Measurements from ENCODE around the gene RASGEF1B. TPM values are rescaled to one million over a fixed set of nuclear protein-coding genes. Genes with fewer than 3 reads are reported as not detected.

Gene RASGEF1B
- total RNA-seq, 4 donors from 2014 or later, result 9.1 to 18.9 (median 13.9) TPM

- no peaks in the 10 kb centered on the region for H3K36me3 ChIP-seq
- intact Hi-C loops (cut with DNase I), result no loop called here
- H3K27me3 ChIP-seq, result no peaks in the 10 kb centered on the region
- DNase-seq, result peak; percentile 5
- peak overlapping the region; percentile 75 to 89 (median 85) for H3K4me3 ChIP-seq
- WGBS, 2 donors, result 1% methylated on average over 31 of the region's 31 CpGs
- H3K27ac ChIP-seq, result peak overlapping the region; percentile 91 to 97 (median 96)
- no peaks in the 10 kb centered on the region for H3K9me3 ChIP-seq
- peak in 1 of 4 donors; percentile 49 for TF ChIP-seq POLR2A (IDR thresholded peaks at IDR 0.05)
- no peak for TF ChIP-seq CTCF (IDR thresholded peaks at IDR 0.05)
- H3K4me1 ChIP-seq, result peaks cover 15 to 82% (median 25%) of the 10 kb centered on the region in 3 donors
These were observed 1.0 kb downstream of the RASGEF1B start for GRCh38 chr4:81470456-81471297.

DNA sequence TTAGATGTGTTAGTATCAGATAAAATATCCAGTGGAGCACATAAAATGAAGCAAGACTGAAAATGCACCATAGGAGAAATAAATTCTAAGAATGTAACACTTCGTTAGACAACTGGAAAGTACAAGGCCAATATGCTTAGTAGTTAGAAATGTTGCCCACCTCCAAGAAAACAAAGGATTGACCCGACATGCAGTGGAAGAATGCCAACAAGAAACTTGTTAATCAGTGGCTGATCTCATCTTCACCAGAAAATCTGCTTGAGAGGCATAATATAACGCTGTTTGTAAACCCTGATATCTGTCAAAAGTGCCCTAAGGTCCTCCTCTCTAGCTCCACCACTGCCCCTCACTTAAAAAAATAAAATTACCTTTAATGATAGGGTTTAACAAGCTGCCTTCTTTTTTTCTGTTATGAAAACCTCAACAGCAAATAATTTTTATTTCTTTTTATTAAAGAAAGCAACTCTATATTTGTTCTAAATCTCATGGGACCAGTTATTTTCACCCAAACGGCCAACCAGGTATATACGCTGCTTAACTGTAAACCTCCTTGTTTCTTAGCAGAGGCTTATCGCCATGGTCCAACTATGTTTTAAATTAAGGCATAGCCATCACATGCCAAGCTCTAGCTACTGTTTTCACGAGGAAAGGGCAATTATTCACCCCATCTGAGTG lies 1.8 kb downstream of the RASGEF1B start:
- Histone ChIP-seq H3K27ac (peak overlapping the region; percentile 91 to 97 (median 96)), H3K4me3 (peak overlapping the region; percentile 75 to 89 (median 85)), H3K9me3 (no peaks in the 10 kb centered on the region), H3K27me3 (no peaks in the 10 kb centered on the region), H3K4me1 (peaks cover 15 to 89% (median 29%) of the 10 kb centered on the region in 3 donors), H3K36me3 (no peaks in the 10 kb centered on the region)
- intact Hi-C loops (cut with DNase I), result loop anchor here (5.0 to 10.0 kb wide), 2 partner anchors 55 to 372 kb away; no protein-coding TSS in a partner anchor
- DNase-seq, result no peak
- TF ChIP-seq POLR2A (IDR thresholded peaks at IDR 0.05) (no peak), CTCF (IDR thresholded peaks at IDR 0.05) (no peak)
- WGBS, 2 donors, result 17 to 18% methylated on average over 7 of the region's 7 CpGs

DNA sequence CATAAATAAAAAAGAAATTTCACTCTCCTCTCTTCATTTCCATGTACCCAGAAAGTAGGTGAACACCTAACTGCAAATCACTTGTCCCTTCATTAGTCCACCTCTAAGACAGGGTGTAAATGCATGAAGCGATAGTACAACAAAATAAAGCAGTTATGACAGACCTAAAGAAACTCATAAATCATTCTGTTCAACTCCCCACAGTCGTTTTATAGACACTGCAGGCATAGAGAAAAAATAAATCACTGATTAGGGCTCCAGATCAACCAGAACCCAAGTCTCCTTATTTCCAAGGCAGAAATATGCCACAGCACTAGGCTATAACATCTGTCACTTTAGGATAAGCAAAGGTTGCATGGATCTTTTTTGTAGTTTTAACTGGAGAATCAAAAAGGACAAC lies 3.0 kb downstream of the RASGEF1B start:
- 47 to 50% methylated on average over 2 of the region's 2 CpGs for WGBS, 2 donors
- intact Hi-C loops (cut with DNase I), result loop anchor here (5.0 to 10.0 kb wide), 2 partner anchors 54 to 374 kb away; no protein-coding TSS in a partner anchor
- Histone ChIP-seq H3K4me1 (peaks cover 11 to 85% (median 25%) of the 10 kb centered on the region in 3 donors), H3K27ac (peak overlapping the region in 2 of 4 donors; percentile 95 to 97), H3K9me3 (no peaks in the 10 kb centered on the region), H3K36me3 (no peaks in the 10 kb centered on the region), H3K27me3 (no peaks in the 10 kb centered on the region), H3K4me3 (peak overlapping the region in 3 of 4 donors; percentile 4 to 89 (median 9))
- no peak for DNase-seq
- no peak for TF ChIP-seq POLR2A (IDR thresholded peaks at IDR 0.05)
- no peak for TF ChIP-seq CTCF (IDR thresholded peaks at IDR 0.05)

DNA sequence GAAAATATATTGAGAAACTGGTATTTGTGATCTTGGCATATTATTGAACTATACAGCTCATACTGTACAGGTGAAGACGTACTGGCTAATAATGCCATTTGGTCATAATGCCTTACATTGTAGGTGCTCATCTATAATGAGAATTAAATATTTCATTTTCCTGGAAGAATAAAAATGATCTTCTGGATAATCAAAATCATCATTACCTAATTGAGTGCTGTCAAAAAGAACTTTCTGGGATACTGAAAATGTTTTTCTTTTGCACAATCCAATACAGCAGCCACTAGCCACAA lies 4.1 kb downstream of the RASGEF1B start:
- intact Hi-C loops (cut with DNase I), result loop anchor here (5.0 to 10.0 kb wide), 2 partner anchors 53 to 375 kb away; no protein-coding TSS in a partner anchor
- H3K36me3 ChIP-seq, result no peaks in the 10 kb centered on the region
- H3K27me3 ChIP-seq, result no peaks in the 10 kb centered on the region
- TF ChIP-seq POLR2A (IDR thresholded peaks at IDR 0.05) (no peak), CTCF (IDR thresholded peaks at IDR 0.05) (no peak)
- no peaks in the 10 kb centered on the region for H3K9me3 ChIP-seq
- H3K27ac ChIP-seq, result no peak overlapping the region
- WGBS, 2 donors, result 13% methylated on average over 1 of the region's 1 CpG
- peaks cover under 1 to 82% (median 15%) of the 10 kb centered on the region in 3 donors for H3K4me1 ChIP-seq
- DNase-seq, result no peak
- H3K4me3 ChIP-seq, result no peak overlapping the region

Measured in esophagus squamous epithelium (tissue), 5 donors.